ENCODE results near the gene SLC26A4. TPM values are rescaled to one million over a fixed set of nuclear protein-coding genes. Genes with fewer than 3 reads are reported as not detected.

The SLC26A4 gene
- total RNA-seq, 4 donors from 2014 or later = 1.2 to 4.4 (median 1.7) TPM; not detected in 1

DNA sequence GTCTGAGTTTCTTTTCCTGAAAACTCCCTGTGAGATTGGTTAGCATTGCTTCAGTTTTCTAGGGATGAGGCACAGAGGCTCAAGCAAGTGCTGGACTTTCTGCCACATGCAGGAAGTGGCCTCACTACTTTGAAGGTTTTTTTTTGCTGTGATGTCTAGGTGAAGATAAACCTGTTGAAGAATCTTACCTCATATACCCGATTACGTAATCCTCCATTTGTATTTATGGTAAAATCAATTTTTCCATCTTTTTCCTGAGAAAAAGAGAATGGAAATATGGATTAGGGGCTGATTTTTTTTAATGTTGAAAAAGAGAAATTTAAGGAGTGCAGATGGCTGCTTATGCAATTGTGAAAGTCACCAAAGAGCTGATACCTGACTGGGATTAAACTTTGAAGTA, 106.8 kb downstream of the SLC26A4 start:
- no peaks in the 10 kb centered on the region for H3K4me1 ChIP-seq
- intact Hi-C loops (cut with DNase I; ENCODE audit: low total_unique reads) = no loop called here
- H3K9me3 ChIP-seq = no peaks in the 10 kb centered on the region
- H3K27ac ChIP-seq = no peak overlapping the region
- no peak overlapping the region for H3K4me3 ChIP-seq
- no peak for DNase-seq
- H3K36me3 ChIP-seq = no peaks in the 10 kb centered on the region
- no peak for TF ChIP-seq POLR2A (IDR thresholded peaks at IDR 0.05)
- TF ChIP-seq, protein P1, sequence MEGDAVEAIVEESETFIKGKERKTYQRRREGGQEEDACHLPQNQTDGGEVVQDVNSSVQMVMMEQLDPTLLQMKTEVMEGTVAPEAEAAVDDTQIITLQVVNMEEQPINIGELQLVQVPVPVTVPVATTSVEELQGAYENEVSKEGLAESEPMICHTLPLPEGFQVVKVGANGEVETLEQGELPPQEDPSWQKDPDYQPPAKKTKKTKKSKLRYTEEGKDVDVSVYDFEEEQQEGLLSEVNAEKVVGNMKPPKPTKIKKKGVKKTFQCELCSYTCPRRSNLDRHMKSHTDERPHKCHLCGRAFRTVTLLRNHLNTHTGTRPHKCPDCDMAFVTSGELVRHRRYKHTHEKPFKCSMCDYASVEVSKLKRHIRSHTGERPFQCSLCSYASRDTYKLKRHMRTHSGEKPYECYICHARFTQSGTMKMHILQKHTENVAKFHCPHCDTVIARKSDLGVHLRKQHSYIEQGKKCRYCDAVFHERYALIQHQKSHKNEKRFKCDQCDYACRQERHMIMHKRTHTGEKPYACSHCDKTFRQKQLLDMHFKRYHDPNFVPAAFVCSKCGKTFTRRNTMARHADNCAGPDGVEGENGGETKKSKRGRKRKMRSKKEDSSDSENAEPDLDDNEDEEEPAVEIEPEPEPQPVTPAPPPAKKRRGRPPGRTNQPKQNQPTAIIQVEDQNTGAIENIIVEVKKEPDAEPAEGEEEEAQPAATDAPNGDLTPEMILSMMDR (IDR thresholded peaks at IDR 0.05) = no peak
- no peaks in the 10 kb centered on the region for H3K27me3 ChIP-seq

Small RNA genes within 50 kb of the gene (small RNA-seq; reads per million reads assigned to genes)
- not detected for gene BANF1P5

Other genes with a start within 250 kb of the SLC26A4 start
- gene GPR22, start 190.8 kb upstream of the SLC26A4 start, total RNA-seq = 10 to 100 TPM in 1 of 4 donors, 1 to 10 TPM in 1, under 1 TPM in 1, not detected in 1; 0.48 to 26.1 (median 1.1) TPM
- 100 to 1,000 TPM in 2 of 4 donors, 10 to 100 TPM in 2; 39.7 to 143 (median 98.3) TPM for gene COG5, start 96.9 kb upstream of the SLC26A4 start, total RNA-seq
- gene DUS4L, start 96.9 kb upstream of the SLC26A4 start, total RNA-seq = 10 to 100 TPM in 1 of 4 donors, 1 to 10 TPM in 2, not detected in 1; 5.4 to 16.8 (median 10.0) TPM
- gene BCAP29, start 80.6 kb upstream of the SLC26A4 start, total RNA-seq = 100 to 1,000 TPM in 2 of 4 donors, 10 to 100 TPM in 2; 13.6 to 287 (median 110) TPM
- gene CBLL1, start 83.3 kb downstream of the SLC26A4 start, total RNA-seq = 10 to 100 TPM; 22.3 to 54.1 (median 29.1) TPM
- 1 to 10 TPM in 1 of 4 donors, under 1 TPM in 3; 0.29 to 1.0 (median 0.66) TPM for gene SLC26A3, start 142.4 kb downstream of the SLC26A4 start, total RNA-seq
- gene DLD, start 230.4 kb downstream of the SLC26A4 start, total RNA-seq = 100 to 1,000 TPM in 1 of 4 donors, 10 to 100 TPM in 3; 50.2 to 127 (median 64.3) TPM